ENCODE results near the gene TMX2.
A peak's percentile ranks its signal among the peaks of the same experiment; 100 is the strongest.
"Not testable (repeated sequence)": the region's sequence is repeated elsewhere in the genome, so short reads cannot be mapped to it uniquely, and the experiment has no call there.

The TMX2 gene, protein sequence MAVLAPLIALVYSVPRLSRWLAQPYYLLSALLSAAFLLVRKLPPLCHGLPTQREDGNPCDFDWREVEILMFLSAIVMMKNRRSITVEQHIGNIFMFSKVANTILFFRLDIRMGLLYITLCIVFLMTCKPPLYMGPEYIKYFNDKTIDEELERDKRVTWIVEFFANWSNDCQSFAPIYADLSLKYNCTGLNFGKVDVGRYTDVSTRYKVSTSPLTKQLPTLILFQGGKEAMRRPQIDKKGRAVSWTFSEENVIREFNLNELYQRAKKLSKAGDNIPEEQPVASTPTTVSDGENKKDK

DNA sequence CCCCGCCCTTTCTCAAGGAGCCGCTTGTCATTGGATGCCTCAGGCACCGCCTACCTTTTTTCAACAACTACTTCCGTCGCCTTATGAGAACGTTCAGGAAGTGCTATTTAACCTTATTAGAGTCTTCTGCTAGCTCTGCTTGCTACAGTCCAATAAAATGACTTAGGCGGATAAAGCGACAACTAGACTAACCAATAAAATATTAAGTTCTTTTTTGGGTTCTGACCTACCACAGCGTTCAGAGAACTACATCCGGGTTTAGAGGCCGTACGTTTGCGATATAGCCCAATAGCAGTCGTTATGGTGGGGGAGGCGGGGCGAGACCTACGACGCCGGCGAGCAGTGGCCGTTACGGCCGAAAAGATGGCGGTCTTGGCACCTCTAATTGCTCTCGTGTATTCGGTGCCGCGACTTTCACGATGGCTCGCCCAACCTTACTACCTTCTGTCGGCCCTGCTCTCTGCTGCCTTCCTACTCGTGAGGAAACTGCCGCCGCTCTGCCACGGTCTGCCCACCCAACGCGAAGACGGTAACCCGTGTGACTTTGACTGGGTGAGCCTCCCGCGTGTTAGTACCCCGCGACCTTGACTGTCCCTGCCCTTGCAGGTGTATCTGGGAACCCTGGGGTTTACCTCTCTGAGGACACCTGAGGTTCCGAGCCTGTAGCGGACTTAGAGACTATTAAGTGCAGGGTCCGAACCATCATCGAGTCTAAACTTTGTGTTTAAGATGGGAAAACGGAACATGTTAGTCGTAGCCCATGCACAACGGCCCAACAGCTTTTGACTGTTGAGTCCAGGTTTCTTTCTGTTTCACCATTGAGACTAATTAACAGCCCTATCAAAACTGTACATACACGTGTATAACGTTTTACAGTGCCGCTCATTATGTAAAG is at the start of gene TMX2:
TMX2 (plus strand) TSS at position 338 of the 895 bp plus-strand sequence; CDS start at position 364, 26 bp downstream.
- peak; percentile 93 for DNase-seq

GRCh38 chr11:57662893-57663292 is 49.5 kb upstream of the TMX2 start:
- DNase-seq = no peak

DNA sequence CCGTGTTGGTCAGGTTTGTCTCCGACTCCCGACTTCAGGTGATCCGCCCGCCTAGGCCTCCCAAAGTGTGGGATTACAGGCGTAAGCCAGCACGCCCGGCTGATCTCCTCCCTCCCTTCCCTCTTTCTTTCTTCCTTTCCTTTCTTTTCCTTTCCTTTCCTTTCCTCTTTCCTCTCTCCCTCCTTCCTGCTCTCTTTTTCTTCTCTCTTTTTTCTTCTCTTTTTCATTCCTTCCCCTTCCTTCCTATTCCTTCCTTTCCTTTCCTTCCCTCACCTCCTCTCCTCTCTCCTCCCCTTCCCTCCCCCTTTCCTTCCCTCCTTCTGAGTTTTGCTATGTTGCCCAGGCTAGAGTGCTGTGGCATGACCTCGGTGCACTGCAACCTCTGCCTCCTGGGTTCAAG is 48.4 kb upstream of the TMX2 start:
- no peak for DNase-seq

DNA sequence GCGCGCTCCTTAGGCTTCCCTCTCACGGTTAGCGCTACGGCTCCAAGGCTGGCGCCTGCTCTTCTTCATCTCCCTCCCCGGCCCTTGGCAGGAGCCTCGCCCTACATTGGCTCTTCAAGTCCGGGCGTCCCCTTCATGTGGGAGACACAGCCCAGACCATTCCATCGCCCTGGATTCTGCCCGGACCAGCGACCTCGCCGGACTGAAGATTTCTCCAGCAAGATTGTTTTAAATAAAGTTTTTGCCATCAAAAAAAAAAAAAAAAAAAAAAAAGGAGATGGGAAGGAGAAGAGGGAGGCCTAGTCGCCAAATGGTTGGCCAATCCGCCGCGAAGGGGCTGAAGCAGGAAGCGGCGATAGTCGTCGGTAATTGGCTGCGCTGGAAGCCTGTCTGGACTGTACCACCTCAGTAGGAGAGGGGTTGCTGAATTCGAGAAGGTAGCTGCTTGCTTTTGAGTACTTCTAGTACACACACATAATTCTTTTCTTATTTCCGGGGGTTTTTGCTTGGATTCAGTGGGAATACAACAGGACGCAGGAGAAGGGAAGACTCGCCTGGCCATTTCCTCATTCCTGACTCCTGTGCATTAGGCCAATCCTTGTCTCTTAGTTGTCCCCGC is 45.2 kb upstream of the TMX2 start:
- peak; percentile 98 for DNase-seq

DNA sequence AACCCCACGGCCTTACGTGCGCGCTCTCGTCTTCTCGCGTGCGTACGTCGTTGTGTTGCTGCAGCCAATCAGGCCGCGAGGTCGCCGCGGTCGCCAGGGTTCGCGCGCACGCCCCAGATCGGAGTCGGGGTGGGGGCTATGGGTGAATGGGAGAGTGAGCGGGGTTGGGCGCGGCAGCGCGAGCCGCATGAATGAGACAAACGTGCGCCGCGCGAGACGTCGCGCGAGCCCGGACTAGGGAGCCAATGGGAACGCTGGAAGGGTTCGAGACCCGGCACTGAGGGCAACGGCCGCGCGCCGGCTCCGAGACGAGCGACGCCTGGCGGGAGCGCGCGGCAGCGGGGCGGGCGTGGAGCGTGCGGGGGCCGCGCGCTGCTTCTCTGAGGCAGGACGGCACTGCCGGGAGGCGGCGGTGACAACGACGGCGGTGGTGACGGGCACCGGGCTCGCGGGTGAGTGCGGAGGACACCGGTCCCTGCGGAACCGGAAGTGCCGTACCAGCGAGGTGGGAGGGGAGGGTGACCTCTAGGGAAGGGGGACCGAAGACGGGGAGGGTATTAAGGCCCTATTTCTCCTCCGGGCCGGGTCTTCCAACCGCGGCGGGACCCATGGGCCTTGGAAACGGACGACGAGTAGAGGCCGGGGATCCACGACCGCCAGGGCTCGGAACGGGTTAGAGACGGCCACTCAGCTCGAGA is 44.5 kb upstream of the TMX2 start, which contains the start of gene ZDHHC5:
ZDHHC5 (plus strand) TSS at position 379 of the 698 bp plus-strand sequence. CDS start 4,977 bp downstream, outside the sequence.
- DNase-seq = peak; percentile 99

GRCh38 chr11:57668434-57668782 is 44.0 kb upstream of the TMX2 start:
- DNase-seq = no peak

- DNase-seq = no peak
Measured at GRCh38 chr11:57674251-57674650, 38.1 kb upstream of the TMX2 start.

DNA sequence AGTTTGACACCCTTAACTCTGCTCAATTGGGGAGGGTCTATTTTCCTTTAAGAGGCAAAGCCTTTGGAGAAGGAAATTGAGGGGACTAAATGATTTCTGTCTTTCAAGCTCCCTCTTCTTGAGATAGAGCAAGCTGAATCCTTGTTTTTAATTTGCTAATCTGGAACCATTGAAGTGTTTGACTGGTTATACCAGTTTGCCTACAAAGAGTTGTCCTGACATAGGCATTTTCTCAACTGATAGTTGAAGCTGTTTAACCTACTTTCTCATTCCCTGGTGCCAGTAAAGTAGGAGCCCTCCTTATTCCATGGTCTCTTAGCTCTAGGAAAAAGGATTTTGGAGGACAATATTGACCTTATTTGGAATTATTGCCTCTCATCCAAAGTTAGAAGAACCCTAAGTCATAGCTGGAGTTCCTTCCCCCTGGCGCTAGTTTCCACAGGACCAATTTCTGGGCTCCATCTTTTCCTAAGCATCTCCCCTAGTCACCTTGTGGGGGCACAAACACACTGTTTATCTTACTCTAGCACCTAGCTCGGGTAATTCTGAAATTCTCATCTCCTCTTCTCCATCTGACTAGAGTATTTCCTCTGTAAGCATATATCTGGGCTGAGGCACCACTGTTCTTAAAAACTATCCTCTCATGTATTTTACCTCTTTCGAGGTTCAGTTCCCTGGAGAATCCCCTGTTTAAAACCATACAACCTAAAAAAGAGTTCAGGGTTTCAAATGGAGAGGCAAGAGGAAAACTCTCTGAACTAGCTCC is 37.0 kb upstream of the TMX2 start:
- no peak for DNase-seq

DNA sequence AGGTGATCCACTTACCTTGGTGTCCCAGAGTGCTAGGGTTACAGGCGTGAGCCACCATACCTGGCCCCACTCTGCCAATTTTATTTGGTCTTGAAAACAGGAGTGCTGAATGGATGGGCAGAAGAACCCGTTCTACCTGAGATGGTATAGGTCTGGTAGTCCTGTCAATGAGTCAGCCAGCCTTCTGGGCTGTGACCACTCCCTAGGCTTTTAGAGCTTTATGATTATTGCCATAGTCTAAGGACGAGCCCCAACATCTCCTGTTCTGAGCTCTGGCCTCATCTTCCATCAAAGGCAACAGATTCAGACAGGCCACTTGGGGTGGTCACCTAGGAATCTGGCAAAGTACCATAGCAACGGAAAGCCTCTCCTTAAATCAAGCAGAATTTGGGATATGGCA is 33.0 kb upstream of the TMX2 start:
- no peak for DNase-seq

- no peak for DNase-seq
Measured at GRCh38 chr11:57680552-57680874, 31.9 kb upstream of the TMX2 start.

GRCh38 chr11:57681168-57681567 is 31.2 kb upstream of the TMX2 start:
- no peak for DNase-seq

- DNase-seq = not testable (repeated sequence)
Measured at GRCh38 chr11:57690474-57690873, 21.9 kb upstream of the TMX2 start.

GRCh38 chr11:57698843-57699365 is 13.5 kb upstream of the TMX2 start:
- no peak for DNase-seq

- no peak for DNase-seq
Measured at GRCh38 chr11:57699813-57700212, 12.6 kb upstream of the TMX2 start.

GRCh38 chr11:57700425-57700824 is 12.0 kb upstream of the TMX2 start:
- no peak for DNase-seq

- DNase-seq = no peak
Measured at GRCh38 chr11:57703341-57703740, 9.1 kb upstream of the TMX2 start.

GRCh38 chr11:57704932-57705331 is 7.5 kb upstream of the TMX2 start:
- no peak for DNase-seq

GRCh38 chr11:57705432-57705831 is 7.0 kb upstream of the TMX2 start:
- not testable (repeated sequence) for DNase-seq

GRCh38 chr11:57709802-57710367 is 2.5 kb upstream of the TMX2 start:
- no peak for DNase-seq

- peak; percentile 86 for DNase-seq
Measured at GRCh38 chr11:57711414-57712255, 758 bp upstream of the TMX2 start, which contains the start of gene MED19. Gene MED19, minus strand, starts transcription at chr11:57712215. Its CDS starts 36 bp downstream, at chr11:57712179.

GRCh38 chr11:57713835-57714234 is 1.4 kb downstream of the TMX2 start:
- no peak for DNase-seq

All from CD4-positive, alpha-beta T cell treated with Interferon gamma for 1 hour (primary cell).